GM13977 (cell line): ENCODE results near the gene CD164.
"Not testable (repeated sequence)": the region's sequence is repeated elsewhere in the genome, so short reads cannot be mapped to it uniquely, and the experiment has no call there.

Source experiments
- DNase-seq: peaks from one replicate; pipeline ENCODE4 v3.0.0; 2012; ENCODE audit warnings: low spot score
- CTCF ChIP-seq: IDR thresholded peaks from 2 replicates; pipeline ENCODE4 v1.5.1; 2012; ENCODE audit warnings: mild to moderate bottlenecking, control low read depth; ENCODE audit not compliant: insufficient read depth; ENCODE audit errors: extremely low read depth, missing control alignments
- in situ Hi-C: fragments of 300-500 bp; cut with MboI; formaldehyde crosslinking; loops from one replicate; pipeline ENCODE4 v1.12.0; 2022; ENCODE audit warnings: low sequenced_read_pairs, low pct_unique_long_range_greater_than_20kb, mixed read lengths, inconsistent platforms; ENCODE audit not compliant: unreplicated experiment

CD164 gene

GRCh38 chr6:109370792-109371191 lies 11.5 kb downstream of the CD164 start:
- no peak for TF ChIP-seq CTCF
- no peak for DNase-seq
- in situ Hi-C loops, result no loop called here

- in situ Hi-C loops, result no loop called here
- no peak for DNase-seq
- TF ChIP-seq CTCF, result no peak
Observed at GRCh38 chr6:109370336-109370735, 11.9 kb downstream of the CD164 start.

GRCh38 chr6:109369728-109370127 lies 12.5 kb downstream of the CD164 start:
- no peak for TF ChIP-seq CTCF
- in situ Hi-C loops, result no loop called here
- no peak for DNase-seq

GRCh38 chr6:109364382-109365078 lies 17.7 kb downstream of the CD164 start:
- DNase-seq, in situ Hi-C loops: not testable (repeated sequence)

GRCh38 chr6:109363753-109364152 lies 18.5 kb downstream of the CD164 start:
- TF ChIP-seq CTCF, result no peak
- DNase-seq, result no peak
- in situ Hi-C loops, result no loop called here

GRCh38 chr6:109362102-109362884 lies 20.0 kb downstream of the CD164 start:
- TF ChIP-seq CTCF, result no peak
- no peak for DNase-seq
- in situ Hi-C loops, result no loop called here

- no peak for DNase-seq
- no peak for TF ChIP-seq CTCF
- in situ Hi-C loops, result no loop called here
Observed at GRCh38 chr6:109360791-109361190, 21.5 kb downstream of the CD164 start.
